ENCODE data around the gene CNTN4.

Gene CNTN4

GRCh38 chr3:2568929-2569328 lies 470.3 kb downstream of the CNTN4 start:
- in situ Hi-C loops (cut with MboI; ENCODE audit: low sequenced_read_pairs), result no loop called here

GRCh38 chr3:2577571-2577970 lies 478.9 kb downstream of the CNTN4 start:
- in situ Hi-C loops (cut with MboI; ENCODE audit: low sequenced_read_pairs), result no loop called here

GRCh38 chr3:2578560-2578959 lies 479.9 kb downstream of the CNTN4 start:
- in situ Hi-C loops (cut with MboI; ENCODE audit: low sequenced_read_pairs), result no loop called here

GRCh38 chr3:2579206-2579605 lies 480.5 kb downstream of the CNTN4 start:
- in situ Hi-C loops (cut with MboI; ENCODE audit: low sequenced_read_pairs), result no loop called here

GRCh38 chr3:2583046-2583445 lies 484.4 kb downstream of the CNTN4 start:
- in situ Hi-C loops (cut with MboI; ENCODE audit: low sequenced_read_pairs), result no loop called here

- in situ Hi-C loops (cut with MboI; ENCODE audit: low sequenced_read_pairs), result no loop called here
These were observed 490.8 kb downstream of the CNTN4 start for GRCh38 chr3:2589336-2589969.

GRCh38 chr3:2595486-2595885 lies 496.8 kb downstream of the CNTN4 start:
- in situ Hi-C loops (cut with MboI; ENCODE audit: low sequenced_read_pairs), result no loop called here

GRCh38 chr3:2597615-2598014 lies 498.9 kb downstream of the CNTN4 start:
- in situ Hi-C loops (cut with MboI; ENCODE audit: low sequenced_read_pairs), result no loop called here

- in situ Hi-C loops (cut with MboI; ENCODE audit: low sequenced_read_pairs), result no loop called here
These were observed 500.8 kb downstream of the CNTN4 start for GRCh38 chr3:2599471-2599870.

GRCh38 chr3:2603692-2604289 lies 505.1 kb downstream of the CNTN4 start:
- in situ Hi-C loops (cut with MboI; ENCODE audit: low sequenced_read_pairs), result no loop called here

GRCh38 chr3:2614578-2614977 lies 515.9 kb downstream of the CNTN4 start:
- in situ Hi-C loops (cut with MboI; ENCODE audit: low sequenced_read_pairs), result no loop called here

GRCh38 chr3:2615080-2615479 lies 516.4 kb downstream of the CNTN4 start:
- in situ Hi-C loops (cut with MboI; ENCODE audit: low sequenced_read_pairs), result no loop called here

GRCh38 chr3:2623436-2623835 lies 524.8 kb downstream of the CNTN4 start:
- in situ Hi-C loops (cut with MboI; ENCODE audit: low sequenced_read_pairs), result no loop called here

GRCh38 chr3:2628117-2628516 lies 529.5 kb downstream of the CNTN4 start:
- in situ Hi-C loops (cut with MboI; ENCODE audit: low sequenced_read_pairs), result no loop called here

GRCh38 chr3:2635511-2635910 lies 536.8 kb downstream of the CNTN4 start:
- in situ Hi-C loops (cut with MboI; ENCODE audit: low sequenced_read_pairs), result no loop called here

- in situ Hi-C loops (cut with MboI; ENCODE audit: low sequenced_read_pairs), result no loop called here
These were observed 544.9 kb downstream of the CNTN4 start for GRCh38 chr3:2643606-2644005.

- in situ Hi-C loops (cut with MboI; ENCODE audit: low sequenced_read_pairs), result no loop called here
These were observed 546.3 kb downstream of the CNTN4 start for GRCh38 chr3:2645001-2645400.

- in situ Hi-C loops (cut with MboI; ENCODE audit: low sequenced_read_pairs), result no loop called here
These were observed 552.1 kb downstream of the CNTN4 start for GRCh38 chr3:2650746-2651145.

GRCh38 chr3:2652386-2652785 lies 553.7 kb downstream of the CNTN4 start:
- in situ Hi-C loops (cut with MboI; ENCODE audit: low sequenced_read_pairs), result no loop called here

- in situ Hi-C loops (cut with MboI; ENCODE audit: low sequenced_read_pairs), result no loop called here
These were observed 555.0 kb downstream of the CNTN4 start for GRCh38 chr3:2653706-2654105.

- in situ Hi-C loops (cut with MboI; ENCODE audit: low sequenced_read_pairs), result no loop called here
These were observed 556.6 kb downstream of the CNTN4 start for GRCh38 chr3:2655229-2655701.

- in situ Hi-C loops (cut with MboI; ENCODE audit: low sequenced_read_pairs), result no loop called here
These were observed 558.4 kb downstream of the CNTN4 start for GRCh38 chr3:2656806-2657777.
